NCI-H748 treated with DMSO at 0.1 percent for 48 hours (cell line): ENCODE measurements around the gene SRC.

Experiments
- DNase-seq: peaks from one replicate; lab custom pipeline; 2025; lab: John Stamatoyannopoulos, UW

SRC gene

DNA sequence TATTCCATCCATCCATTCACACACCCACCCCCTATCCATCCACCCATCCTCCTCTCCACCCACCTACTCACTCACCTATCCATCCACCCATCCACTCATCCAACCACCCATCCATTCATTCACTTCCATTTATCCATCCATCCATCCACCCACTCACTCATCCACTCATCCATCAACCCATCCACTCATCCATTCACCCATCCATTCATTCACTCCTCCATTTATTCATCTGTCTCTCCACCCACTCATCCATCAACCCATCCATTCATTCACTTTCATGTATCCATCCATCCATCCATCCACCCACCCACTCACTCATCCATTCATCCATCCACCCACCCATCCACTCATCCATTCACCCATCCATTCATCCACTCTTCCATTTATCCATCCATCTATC lies 84.1 kb downstream of the SRC start:
- DNase-seq = no peak

- DNase-seq = peak; percentile 88
These were observed 85.0 kb downstream of the SRC start for GRCh38 chr20:37430778-37431460.

- DNase-seq = no peak
These were observed 85.8 kb downstream of the SRC start for GRCh38 chr20:37431786-37432185.

- DNase-seq = peak; percentile 2
These were observed 86.7 kb downstream of the SRC start for GRCh38 chr20:37432606-37433005.

GRCh38 chr20:37435607-37436006 lies 89.7 kb downstream of the SRC start:
- DNase-seq = no peak

DNA sequence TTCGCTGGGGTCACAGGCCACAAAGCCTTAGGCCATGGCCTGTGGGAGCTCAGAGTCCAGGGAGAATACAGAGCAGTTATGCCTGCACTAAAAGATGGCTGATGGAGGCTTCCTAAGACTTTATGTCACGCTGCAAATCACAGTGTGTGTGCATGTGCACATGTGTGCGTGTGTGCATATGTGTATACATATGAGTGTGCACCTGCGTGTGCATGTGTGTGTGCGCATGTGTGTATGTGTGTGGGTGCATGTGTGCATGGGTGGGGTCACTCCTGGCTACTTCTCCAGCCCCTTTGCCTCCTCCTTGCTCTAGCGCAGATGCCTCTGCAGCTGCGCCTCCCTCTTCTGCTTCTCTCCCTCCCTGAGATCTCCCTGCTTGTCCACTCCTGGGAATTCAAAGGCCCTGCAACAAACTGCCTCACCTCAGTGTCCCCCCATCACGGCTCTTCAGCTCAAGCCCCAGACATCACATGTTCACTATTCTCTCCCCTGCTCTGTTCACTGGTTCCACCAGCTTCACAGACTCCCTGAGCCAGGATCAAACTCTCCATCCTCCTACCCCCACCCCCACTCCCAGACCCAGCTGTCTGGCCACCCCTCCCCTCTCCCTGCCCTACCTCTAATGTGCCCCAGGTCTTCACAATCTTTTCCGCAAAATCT lies 90.7 kb downstream of the SRC start:
- DNase-seq = no peak

DNA sequence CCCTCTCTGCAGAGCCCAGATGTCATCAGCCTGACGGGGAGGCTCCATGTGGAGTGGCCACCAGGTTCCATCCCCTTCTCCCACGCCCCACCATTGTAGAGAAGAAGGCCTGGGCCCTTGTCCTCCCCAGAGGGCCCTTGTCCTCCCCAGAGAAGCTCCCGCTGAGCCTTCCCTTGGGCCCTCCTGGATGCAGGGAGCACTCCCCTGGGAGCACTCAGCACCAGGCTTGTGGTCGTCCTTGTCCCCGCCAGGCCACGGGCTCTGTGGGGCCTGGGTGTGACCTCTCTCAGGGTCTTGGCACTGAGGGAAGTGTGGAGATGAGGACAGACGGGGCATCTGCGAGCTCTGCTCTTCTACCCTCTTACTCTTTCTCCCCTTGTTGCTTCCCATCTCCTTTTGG lies 91.7 kb downstream of the SRC start:
- no peak for DNase-seq

DNA sequence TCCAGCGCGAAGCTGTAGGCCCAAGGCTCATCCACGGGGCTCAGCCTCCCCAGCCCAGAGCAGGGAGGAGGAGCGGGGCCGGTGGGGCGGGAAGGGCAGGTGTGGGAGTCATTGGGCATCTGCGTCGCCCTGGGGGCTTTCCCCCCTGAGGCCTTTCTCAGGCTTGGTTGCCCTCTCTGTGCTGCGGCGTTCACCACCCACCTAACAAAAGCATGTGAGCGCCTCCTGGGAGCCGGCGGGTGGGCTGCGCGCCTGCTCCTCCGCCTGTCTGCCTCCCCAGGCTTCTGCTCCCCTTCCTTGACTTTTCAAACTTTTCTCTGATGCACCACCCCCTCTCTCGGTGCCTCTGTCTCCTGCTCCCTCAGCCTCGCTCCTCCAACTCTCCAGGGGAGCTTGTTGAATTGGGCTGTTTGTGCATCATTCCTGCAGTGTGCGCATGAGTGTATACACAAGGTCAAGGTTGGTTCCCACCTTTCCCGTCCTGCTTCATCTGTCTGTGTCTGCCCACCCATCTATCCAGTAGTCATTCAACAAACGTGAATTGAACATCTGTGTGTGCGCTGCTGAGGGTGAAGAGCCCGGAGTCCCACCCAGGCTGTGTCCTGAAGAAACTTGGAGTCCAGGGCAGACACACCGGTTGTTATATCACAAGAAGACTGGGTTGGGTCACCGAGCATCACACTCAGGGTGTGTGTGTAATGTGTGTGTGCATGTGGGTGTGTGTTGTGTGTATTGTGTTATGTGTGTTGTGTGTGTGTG lies 92.7 kb downstream of the SRC start:
- no peak for DNase-seq

- DNase-seq = no peak
These were observed 93.4 kb downstream of the SRC start for GRCh38 chr20:37439223-37439933.

GRCh38 chr20:37441023-37441422 lies 95.1 kb downstream of the SRC start:
- no peak for DNase-seq

DNA sequence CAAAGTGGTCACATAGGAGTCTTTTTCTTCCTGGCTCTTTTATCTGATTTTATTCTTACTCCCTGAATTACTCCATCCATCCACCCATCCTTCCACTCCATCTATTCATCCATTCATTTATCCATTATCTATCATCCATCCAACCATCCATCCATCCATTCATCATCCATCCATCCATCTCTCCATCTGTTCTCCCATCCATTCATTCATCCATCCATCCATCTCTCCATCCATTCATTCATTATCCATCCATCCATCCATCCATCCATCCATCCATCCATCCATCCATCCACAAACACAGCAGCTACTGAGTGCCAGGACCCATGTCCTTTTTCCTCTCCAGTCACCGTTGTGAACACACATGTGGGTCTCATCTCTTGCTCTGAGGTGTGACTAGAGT lies 96.6 kb downstream of the SRC start:
- DNase-seq = no peak

DNA sequence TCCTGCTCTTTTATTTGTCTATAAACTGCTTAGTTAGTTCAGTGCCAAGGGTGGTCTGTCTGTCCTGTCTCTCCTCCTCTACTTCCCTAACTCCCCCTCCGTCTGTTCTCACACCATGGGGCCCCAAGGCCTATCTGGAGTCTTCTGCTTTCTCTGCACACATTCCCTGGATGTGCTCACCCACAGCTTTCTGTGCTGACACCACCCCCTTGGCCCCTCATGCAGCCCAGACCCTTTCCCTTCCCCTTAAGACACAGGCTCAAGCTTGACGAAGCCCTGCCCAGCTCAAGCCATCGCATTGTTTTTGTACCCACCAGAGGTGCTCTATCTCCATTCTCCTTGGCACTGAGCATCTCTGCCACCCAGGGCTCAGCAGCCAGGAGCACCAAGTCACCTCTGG lies 97.0 kb downstream of the SRC start:
- no peak for DNase-seq

DNA sequence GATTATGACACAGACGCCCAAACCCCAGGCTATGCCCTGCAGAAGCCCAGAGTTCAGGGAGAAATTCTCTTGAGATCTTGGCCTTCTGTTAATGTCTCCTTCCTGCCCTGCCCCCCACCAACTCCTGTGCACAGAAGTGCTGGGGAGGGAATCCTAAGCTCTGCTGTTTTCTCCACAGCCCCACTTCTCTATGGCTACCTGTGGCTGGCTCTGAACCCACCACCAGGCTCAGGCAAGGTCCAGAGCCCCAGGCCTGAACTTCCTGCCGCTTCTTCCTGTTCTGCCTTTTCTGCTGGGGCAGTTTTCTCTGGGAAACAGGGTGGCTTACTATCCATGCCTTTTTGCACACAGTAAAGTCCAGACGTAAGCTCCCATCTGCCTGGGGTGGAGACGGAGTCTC lies 97.7 kb downstream of the SRC start:
- no peak for DNase-seq

DNA sequence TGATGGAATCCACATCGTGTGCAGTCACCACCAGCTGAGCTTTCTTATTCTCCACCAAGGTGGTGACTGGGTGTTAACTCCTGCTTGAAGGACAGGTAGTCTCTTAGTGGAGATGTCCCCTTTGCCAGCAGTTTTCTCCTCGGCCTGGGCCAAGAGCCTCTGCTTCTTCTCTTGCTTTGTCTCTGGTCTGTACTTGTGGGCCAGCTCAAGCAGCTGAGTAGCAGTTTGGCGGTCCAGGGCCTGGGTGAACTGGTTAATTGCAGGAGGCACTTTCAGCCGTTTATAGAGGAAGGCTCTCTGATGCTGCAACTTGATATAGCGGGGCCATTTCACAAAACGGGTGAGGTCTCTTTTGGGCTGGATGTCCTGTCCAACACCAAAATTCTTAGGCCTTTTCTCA lies 99.1 kb downstream of the SRC start:
- DNase-seq = no peak

DNA sequence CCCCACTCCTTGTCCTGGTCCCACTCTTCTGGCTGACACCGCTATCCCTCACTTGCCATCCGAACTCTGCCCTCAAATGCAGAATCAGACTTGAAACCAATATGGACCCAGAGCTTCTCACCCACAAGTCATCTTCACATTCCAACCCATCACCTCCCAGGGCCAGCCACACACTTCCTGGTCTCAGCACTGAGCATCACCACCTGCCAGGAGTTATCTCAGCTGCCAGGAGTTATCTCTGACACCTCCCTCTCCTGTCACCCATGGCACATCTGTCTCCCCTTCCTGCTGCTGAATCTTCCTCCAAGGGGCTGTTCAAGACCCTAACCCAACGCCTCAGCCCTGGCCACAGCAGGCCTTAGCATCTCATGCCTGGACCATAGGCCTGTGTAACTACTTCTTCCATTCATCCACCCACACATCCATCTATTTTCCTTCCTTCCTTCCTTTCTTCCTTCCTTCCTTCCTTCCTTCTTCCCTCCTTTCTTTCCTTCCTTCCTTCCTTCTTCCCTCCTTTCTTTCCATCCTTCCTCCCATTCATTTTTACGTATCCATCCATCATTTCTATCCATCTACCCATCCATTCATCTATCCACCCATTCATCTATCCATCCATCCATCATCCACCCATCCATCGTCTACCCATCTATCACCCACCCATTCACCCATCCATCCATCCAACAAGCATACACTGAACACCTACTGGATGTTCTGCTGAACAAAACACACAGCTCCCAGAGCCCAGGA lies 100.5 kb downstream of the SRC start:
- DNase-seq = no peak

DNA sequence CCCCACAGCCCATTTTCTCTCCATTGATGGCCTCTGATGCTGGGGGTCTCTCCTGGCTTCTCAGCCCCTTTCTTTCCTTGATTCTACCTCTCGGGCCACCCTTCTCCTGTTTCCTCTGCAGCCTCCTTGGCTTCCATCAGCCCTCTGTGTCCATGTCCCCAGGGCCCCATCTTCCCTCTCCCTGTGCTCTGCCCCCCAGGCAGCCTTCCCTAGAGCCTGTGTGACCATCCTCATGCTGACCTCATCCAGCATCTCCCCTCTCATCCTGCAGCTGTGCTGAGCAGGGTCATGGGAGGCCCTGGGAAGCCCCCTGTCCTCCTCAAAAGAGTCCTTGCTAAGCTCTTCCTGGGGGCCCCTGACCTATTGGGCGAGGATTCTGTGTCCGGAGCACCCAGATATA lies 101.7 kb downstream of the SRC start:
- no peak for DNase-seq

DNA sequence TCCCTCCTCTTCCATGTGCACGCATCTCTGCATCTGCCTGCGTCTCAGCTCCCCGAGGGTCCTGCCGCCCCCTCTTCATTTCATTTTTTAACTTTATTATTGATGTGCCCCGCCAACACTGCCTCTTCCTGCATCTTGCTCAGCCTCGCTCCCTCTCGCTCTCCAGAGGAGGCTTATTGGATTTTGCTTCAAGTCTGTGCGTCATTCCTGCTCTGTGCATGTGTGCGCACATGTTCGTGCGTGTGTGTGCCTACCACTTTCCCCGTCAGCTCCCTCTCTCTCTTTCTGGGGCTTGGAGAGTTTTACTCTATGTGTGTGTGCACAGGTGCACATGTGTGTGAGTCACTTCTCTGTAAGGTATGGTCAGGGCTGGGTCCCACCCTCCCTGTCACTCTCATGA lies 103.3 kb downstream of the SRC start:
- no peak for DNase-seq

DNA sequence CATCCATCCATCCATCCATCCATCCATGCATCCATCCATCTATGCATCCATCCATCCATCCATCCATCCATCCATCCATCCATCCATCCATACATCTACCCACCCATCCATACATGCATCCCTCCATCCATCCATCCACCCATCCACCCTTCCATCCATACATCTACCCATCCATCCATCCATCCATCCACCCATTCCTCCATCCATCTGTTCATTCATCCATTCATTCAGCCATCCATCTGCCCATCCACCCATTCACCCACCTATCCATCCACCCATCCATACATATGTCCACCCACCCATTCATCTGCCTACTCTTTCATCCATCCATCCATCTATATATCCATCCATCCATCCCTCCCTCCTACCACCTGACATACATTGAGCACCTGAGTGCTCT lies 104.4 kb downstream of the SRC start:
- no peak for DNase-seq

GRCh38 chr20:37451616-37452015 lies 105.7 kb downstream of the SRC start:
- no peak for DNase-seq

GRCh38 chr20:37452236-37452635 lies 106.3 kb downstream of the SRC start:
- DNase-seq = no peak

GRCh38 chr20:37453288-37453687 lies 107.3 kb downstream of the SRC start:
- no peak for DNase-seq

DNA sequence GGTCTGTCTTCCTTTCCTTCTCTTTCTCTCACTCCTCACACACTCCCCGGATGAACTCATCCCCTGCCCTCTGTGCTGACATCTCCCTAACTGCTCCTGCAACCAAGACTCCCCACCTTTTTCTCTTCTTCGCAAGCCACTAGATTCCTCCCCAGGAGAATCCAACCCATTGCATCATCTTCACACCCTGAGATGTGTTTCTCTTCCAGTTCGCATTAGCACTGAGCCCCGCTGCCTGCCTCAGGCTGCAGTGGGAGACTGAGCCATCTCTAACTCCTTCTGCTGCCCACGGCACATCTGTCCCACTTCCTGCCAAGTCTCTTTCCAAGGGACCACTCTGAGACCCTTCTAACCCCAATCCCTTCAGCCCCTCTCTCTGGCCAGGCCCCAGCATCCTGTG lies 107.9 kb downstream of the SRC start:
- no peak for DNase-seq
